ENCODE results near the gene PPP1R18.

PPP1R18 gene

GRCh38 chr6:30657454-30657853, 29.0 kb downstream of the PPP1R18 start:
- Histone ChIP-seq H3K27me3 (replicated peaks) (no peaks in the 10 kb centered on the region), H3K4me3 (ENCODE audit: low read depth, low read length) (no peak overlapping the region), H3K27ac (no peak overlapping the region), H3K36me3 (replicated peaks) (peaks cover 94% of the 10 kb centered on the region)
- no peak for DNase-seq
- in situ Hi-C loops (cut with HindIII; ENCODE audit: low pct_ligation_motif_present, low sequenced_read_pairs): no loop called here
- TF ChIP-seq CTCF (IDR thresholded peaks at IDR 0.05; ENCODE audit: low read depth, low read length, missing control alignments): no peak

DNA sequence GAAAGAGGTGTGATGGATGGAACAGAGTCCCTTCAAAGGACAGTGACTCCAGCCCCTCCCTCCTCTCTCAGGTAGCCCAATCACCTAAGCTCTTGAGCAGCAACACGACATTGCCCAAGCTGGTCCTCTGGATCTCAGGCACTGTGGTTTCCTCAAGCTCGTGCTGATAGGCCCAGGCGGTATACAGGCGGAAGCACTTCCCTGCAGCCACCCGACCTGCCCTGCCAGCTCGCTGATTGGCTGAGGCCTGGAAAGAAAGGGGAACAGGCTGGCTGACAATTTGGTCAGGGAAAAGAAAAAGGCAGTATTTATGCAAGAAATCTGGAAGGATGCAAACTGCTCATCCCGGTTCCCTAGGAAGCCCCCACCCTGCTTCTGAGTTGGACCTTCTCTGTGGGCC, 29.9 kb downstream of the PPP1R18 start:
- Histone ChIP-seq H3K27ac (no peak overlapping the region), H3K36me3 (replicated peaks) (peaks cover 94% of the 10 kb centered on the region), H3K27me3 (replicated peaks) (no peaks in the 10 kb centered on the region), H3K4me3 (ENCODE audit: low read depth, low read length) (no peak overlapping the region)
- DNase-seq: no peak
- in situ Hi-C loops (cut with HindIII; ENCODE audit: low pct_ligation_motif_present, low sequenced_read_pairs): no loop called here
- TF ChIP-seq CTCF (IDR thresholded peaks at IDR 0.05; ENCODE audit: low read depth, low read length, missing control alignments): no peak

- peaks cover 88% of the 10 kb centered on the region for H3K36me3 ChIP-seq (replicated peaks)
- no peak for TF ChIP-seq CTCF (IDR thresholded peaks at IDR 0.05; ENCODE audit: low read depth, low read length, missing control alignments)
- DNase-seq: no peak
- H3K4me3 ChIP-seq (ENCODE audit: low read depth, low read length): no peak overlapping the region
- H3K27ac ChIP-seq: no peak overlapping the region
- no peaks in the 10 kb centered on the region for H3K27me3 ChIP-seq (replicated peaks)
- in situ Hi-C loops (cut with HindIII; ENCODE audit: low pct_ligation_motif_present, low sequenced_read_pairs): no loop called here
These were observed 30.7 kb downstream of the PPP1R18 start for GRCh38 chr6:30655743-30656094.

DNA sequence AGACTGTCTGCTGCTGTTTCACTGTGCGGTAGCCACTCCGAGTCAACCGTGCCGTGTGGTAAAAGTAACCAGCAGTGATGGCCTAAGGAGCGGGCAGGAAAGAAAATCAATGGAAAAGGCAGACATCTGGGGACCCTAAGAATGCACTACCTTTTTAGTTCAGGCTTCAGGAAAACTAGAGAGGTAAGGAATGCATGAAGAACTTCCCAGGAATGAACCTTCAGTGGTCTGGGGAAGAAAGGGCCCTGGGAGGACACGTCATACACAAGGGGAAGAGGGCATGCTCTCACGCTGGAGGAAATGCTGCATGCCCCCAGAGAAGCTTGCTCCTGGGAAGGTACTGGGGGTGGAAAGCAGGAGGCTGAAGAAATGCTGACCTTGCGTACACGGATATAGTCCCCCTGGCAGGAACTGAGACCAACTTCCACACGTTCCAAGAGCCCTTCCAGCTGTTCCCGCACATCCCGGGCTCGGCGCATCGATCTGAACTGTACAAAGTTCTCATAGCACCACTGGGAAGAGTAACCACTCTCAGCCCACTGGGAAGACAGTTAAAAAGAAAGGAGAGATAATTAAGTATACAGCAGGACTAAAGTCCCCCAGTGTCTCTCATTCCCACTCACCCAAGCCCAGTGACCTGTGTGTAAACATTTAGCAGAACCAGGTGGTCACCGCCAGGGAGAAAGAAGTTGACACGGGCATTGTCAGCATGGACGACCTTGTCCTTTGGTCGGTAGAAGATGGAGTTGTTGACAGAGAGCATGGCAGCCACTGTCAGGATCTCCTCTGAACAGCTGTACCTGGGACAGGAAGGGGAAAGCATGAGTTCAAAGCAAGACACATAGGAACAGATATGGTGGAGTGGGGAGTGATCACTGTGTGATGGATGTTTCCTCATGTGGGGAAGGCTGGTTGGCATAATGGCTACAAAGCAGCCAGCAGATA, 31.4 kb downstream of the PPP1R18 start:
- in situ Hi-C loops (cut with HindIII; ENCODE audit: low pct_ligation_motif_present, low sequenced_read_pairs): no loop called here
- H3K4me3 ChIP-seq (ENCODE audit: low read depth, low read length): no peak overlapping the region
- no peak for TF ChIP-seq CTCF (IDR thresholded peaks at IDR 0.05; ENCODE audit: low read depth, low read length, missing control alignments)
- no peaks in the 10 kb centered on the region for H3K27me3 ChIP-seq (replicated peaks)
- DNase-seq: no peak
- H3K27ac ChIP-seq: no peak overlapping the region
- H3K36me3 ChIP-seq (replicated peaks): peaks cover 81% of the 10 kb centered on the region

- peaks cover 47% of the 10 kb centered on the region for H3K36me3 ChIP-seq (replicated peaks)
- TF ChIP-seq CTCF (IDR thresholded peaks at IDR 0.05; ENCODE audit: low read depth, low read length, missing control alignments): no peak
These were observed 35.3 kb downstream of the PPP1R18 start for GRCh38 chr6:30651143-30651542.

More at GRCh38 chr6:30651143-30651542, 35.3 kb downstream of the PPP1R18 start:
- DNase-seq: no peak
- Histone ChIP-seq H3K27ac (no peak overlapping the region), H3K27me3 (replicated peaks) (no peaks in the 10 kb centered on the region), H3K4me3 (ENCODE audit: low read depth, low read length) (no peak overlapping the region)
- in situ Hi-C loops (cut with HindIII; ENCODE audit: low pct_ligation_motif_present, low sequenced_read_pairs): no loop called here
